ENCODE measurements around the gene BCL11B. TPM values are rescaled to one million over a fixed set of nuclear protein-coding genes. Genes with fewer than 3 reads are reported as not detected.

BCL11B gene
- total RNA-seq, 1 experiment from 2014 or later = not detected

- in situ Hi-C loops (cut with HindIII; ENCODE audit: low sequenced_read_pairs) = no loop called here
These were observed 58.9 kb downstream of the BCL11B start for GRCh38 chr14:99213101-99213500.

GRCh38 chr14:99212646-99213045 is 59.4 kb downstream of the BCL11B start:
- DNase-seq (ENCODE audit: low spot score) = no peak
- in situ Hi-C loops (cut with HindIII; ENCODE audit: low sequenced_read_pairs) = no loop called here

More at GRCh38 chr14:99213101-99213500, 58.9 kb downstream of the BCL11B start:
- DNase-seq (ENCODE audit: low spot score) = no peak

DNA sequence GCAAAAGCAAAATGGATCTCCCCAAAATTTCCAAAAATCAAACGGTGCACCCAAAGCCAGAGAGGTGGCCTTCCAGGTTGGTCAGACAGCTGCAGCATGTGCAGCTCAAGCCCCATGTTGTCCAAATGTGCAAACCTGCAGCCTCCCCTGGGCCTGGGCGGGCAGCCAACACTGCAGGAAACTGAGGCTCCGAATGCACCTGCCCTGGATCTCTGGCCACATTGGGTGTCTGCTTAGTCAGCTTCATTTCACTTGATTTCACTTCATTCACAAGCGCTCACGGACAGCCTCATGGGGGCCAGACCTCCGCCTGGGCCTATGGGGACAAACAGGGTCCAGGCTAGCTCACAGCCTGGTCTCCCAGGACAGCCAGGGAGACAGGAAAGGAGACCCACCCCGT is 59.8 kb downstream of the BCL11B start:
- in situ Hi-C loops (cut with HindIII; ENCODE audit: low sequenced_read_pairs) = no loop called here
- DNase-seq (ENCODE audit: low spot score) = no peak

GRCh38 chr14:99211410-99211809 is 60.6 kb downstream of the BCL11B start:
- DNase-seq (ENCODE audit: low spot score) = no peak
- in situ Hi-C loops (cut with HindIII; ENCODE audit: low sequenced_read_pairs) = no loop called here

DNA sequence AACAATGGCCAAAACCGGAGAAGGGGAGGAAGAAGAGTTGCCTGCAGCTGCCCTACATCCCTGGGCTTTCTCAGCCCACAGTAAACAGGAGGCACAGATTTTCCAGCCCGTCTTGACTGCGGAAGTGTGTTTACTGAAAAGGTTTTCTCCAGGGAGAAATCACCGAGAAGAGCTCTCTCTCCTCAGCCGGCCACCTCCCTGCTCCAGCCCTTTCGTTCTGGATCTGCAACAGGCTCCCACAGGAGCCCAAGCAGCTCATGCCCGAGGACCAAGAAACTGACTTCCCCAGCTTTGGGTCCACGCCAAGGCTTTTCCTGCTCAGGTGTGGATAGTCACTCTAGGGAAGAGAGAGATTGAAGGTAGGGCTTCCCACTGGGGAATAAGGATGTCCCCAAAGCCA is 61.7 kb downstream of the BCL11B start:
- no peak for DNase-seq (ENCODE audit: low spot score)
- in situ Hi-C loops (cut with HindIII; ENCODE audit: low sequenced_read_pairs) = no loop called here

- in situ Hi-C loops (cut with HindIII; ENCODE audit: low sequenced_read_pairs) = no loop called here
- no peak for DNase-seq (ENCODE audit: low spot score)
These were observed 62.6 kb downstream of the BCL11B start for GRCh38 chr14:99209409-99209808.

- DNase-seq (ENCODE audit: low spot score) = no peak
- in situ Hi-C loops (cut with HindIII; ENCODE audit: low sequenced_read_pairs) = no loop called here
These were observed 63.7 kb downstream of the BCL11B start for GRCh38 chr14:99208318-99208717.

GRCh38 chr14:99207456-99207855 is 64.5 kb downstream of the BCL11B start:
- in situ Hi-C loops (cut with HindIII; ENCODE audit: low sequenced_read_pairs) = no loop called here
- no peak for DNase-seq (ENCODE audit: low spot score)

- in situ Hi-C loops (cut with HindIII; ENCODE audit: low sequenced_read_pairs) = no loop called here
- DNase-seq (ENCODE audit: low spot score) = no peak
These were observed 65.9 kb downstream of the BCL11B start for GRCh38 chr14:99206090-99206489.

GRCh38 chr14:99205086-99205688 is 66.8 kb downstream of the BCL11B start:
- no peak for DNase-seq (ENCODE audit: low spot score)
- in situ Hi-C loops (cut with HindIII; ENCODE audit: low sequenced_read_pairs) = no loop called here

- in situ Hi-C loops (cut with HindIII; ENCODE audit: low sequenced_read_pairs) = no loop called here
- DNase-seq (ENCODE audit: low spot score) = no peak
These were observed 68.2 kb downstream of the BCL11B start for GRCh38 chr14:99203801-99204200.

- in situ Hi-C loops (cut with HindIII; ENCODE audit: low sequenced_read_pairs) = no loop called here
- DNase-seq (ENCODE audit: low spot score) = peak; percentile 69
These were observed 68.9 kb downstream of the BCL11B start for GRCh38 chr14:99203080-99203479.

- DNase-seq (ENCODE audit: low spot score) = no peak
- in situ Hi-C loops (cut with HindIII; ENCODE audit: low sequenced_read_pairs) = no loop called here
These were observed 69.5 kb downstream of the BCL11B start for GRCh38 chr14:99202516-99202915.

- in situ Hi-C loops (cut with HindIII; ENCODE audit: low sequenced_read_pairs) = no loop called here
- DNase-seq (ENCODE audit: low spot score) = no peak
These were observed 70.5 kb downstream of the BCL11B start for GRCh38 chr14:99201351-99202073.

- no peak for DNase-seq (ENCODE audit: low spot score)
- in situ Hi-C loops (cut with HindIII; ENCODE audit: low sequenced_read_pairs) = no loop called here
These were observed 71.4 kb downstream of the BCL11B start for GRCh38 chr14:99200654-99201005.

DNA sequence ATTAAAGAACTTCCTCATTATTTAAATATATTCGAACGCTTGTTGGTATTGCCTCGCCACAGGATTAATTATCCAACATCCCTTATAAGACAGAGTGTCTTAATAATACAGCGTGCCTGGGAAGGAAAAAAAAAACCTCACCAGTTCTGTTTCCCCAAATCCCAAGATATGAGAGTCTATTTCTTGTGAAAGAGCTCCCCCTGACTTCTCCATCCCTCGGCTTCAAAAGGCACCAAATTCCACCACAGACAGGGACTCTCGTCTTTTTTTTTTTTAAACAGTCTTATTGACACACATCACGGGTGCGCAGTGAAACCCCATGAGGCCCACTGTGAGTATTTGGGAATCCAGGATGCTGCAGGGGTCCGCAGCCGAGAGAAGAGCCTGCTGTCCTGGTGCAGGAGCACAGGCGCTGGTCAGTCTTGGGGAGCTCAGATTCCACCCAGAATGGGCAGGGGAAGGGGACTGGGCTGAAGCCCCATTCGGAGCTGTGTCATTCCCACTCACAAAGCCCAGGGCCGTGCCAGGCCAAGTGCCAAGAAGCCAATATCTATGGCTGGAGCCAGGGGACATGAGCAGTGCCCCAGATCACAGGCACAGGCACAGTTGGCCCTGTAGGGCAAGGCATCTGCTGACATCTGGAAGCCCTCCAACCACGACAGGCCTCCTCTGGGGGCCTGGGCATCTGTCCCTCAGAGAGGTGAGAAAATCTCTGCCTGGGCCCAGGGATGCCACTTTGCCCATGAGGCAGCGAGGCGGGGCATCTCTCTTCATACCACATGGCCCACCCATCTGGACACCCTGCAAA is 71.9 kb downstream of the BCL11B start:
- in situ Hi-C loops (cut with HindIII; ENCODE audit: low sequenced_read_pairs) = no loop called here
- DNase-seq (ENCODE audit: low spot score) = peak; percentile 96

- in situ Hi-C loops (cut with HindIII; ENCODE audit: low sequenced_read_pairs) = no loop called here
- no peak for DNase-seq (ENCODE audit: low spot score)
These were observed 73.1 kb downstream of the BCL11B start for GRCh38 chr14:99198746-99199502.

GRCh38 chr14:99196310-99196650 is 75.7 kb downstream of the BCL11B start:
- DNase-seq (ENCODE audit: low spot score) = no peak
- in situ Hi-C loops (cut with HindIII; ENCODE audit: low sequenced_read_pairs) = no loop called here

DNA sequence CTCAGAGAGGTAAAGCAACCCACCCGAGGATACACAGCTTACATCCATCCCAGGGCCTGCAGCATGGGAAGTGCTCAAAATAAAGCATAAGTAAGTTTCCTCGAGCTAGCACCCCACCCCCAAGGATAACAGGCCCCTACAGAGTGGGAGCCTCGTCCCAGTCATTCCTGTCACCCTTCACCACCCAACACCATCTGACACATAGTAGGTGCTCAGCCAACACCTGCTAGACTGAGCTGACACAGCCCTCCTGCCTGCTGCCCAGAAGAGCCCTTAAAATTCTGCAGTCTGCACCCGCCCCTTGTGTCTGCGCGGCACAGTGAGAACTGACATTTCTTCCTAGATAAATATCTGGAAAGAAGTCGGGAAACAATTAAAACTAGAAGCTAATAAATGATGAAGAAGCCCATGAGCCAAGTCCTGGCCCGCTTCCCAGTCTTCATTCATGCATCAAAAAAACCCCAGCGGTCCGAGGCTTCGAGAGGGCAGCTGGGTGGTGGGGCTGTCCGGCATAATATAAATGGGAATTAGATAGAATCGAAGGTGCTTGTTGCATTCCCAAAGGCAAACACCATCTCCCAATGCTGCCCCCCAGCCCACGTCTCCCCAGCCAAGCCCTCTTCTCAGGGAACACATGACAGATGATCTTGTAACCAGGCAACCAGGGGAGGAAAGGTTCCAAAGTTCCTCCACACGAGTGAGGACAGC is 76.2 kb downstream of the BCL11B start:
- in situ Hi-C loops (cut with HindIII; ENCODE audit: low sequenced_read_pairs) = no loop called here
- DNase-seq (ENCODE audit: low spot score) = peak; percentile 85
